Activated naive CD8-positive, alpha-beta T cell treated with anti-CD3 and anti-CD28 coated beads, Interleukin-2, amount 50 U/mL, for 24 hours (primary cell): ENCODE measurements around the gene PI4K2A.

Source experiments
- ATAC-seq: fragments of 150-1000 bp; cut with Tn5 transposase; one replicate; pipeline ENCODE4 v1.10.0; 2021
- DNase-seq: peaks from one replicate; pipeline ENCODE4 v3.0.0; 2021
- H3K27ac Mint-ChIP-seq: one replicate; pipeline ENCODE4 v1.8.0; 2021; ENCODE audit warnings: mild to moderate bottlenecking, mixed read lengths
- H3K27me3 Mint-ChIP-seq: one replicate; pipeline ENCODE4 v1.8.0; 2021; ENCODE audit warnings: mixed read lengths
- H3K36me3 Mint-ChIP-seq: one replicate; pipeline ENCODE4 v1.8.0; 2021; ENCODE audit warnings: low read depth, mixed read lengths
- H3K4me1 Mint-ChIP-seq: one replicate; pipeline ENCODE4 v1.8.0; 2021; ENCODE audit warnings: mixed read lengths
- H3K4me3 Mint-ChIP-seq: one replicate; pipeline ENCODE4 v1.8.0; 2021; ENCODE audit warnings: mild to moderate bottlenecking, moderate library complexity, mixed read lengths
- H3K9me3 Mint-ChIP-seq: one replicate; pipeline ENCODE4 v1.8.0; 2021; ENCODE audit warnings: mixed read lengths

PI4K2A gene

DNA sequence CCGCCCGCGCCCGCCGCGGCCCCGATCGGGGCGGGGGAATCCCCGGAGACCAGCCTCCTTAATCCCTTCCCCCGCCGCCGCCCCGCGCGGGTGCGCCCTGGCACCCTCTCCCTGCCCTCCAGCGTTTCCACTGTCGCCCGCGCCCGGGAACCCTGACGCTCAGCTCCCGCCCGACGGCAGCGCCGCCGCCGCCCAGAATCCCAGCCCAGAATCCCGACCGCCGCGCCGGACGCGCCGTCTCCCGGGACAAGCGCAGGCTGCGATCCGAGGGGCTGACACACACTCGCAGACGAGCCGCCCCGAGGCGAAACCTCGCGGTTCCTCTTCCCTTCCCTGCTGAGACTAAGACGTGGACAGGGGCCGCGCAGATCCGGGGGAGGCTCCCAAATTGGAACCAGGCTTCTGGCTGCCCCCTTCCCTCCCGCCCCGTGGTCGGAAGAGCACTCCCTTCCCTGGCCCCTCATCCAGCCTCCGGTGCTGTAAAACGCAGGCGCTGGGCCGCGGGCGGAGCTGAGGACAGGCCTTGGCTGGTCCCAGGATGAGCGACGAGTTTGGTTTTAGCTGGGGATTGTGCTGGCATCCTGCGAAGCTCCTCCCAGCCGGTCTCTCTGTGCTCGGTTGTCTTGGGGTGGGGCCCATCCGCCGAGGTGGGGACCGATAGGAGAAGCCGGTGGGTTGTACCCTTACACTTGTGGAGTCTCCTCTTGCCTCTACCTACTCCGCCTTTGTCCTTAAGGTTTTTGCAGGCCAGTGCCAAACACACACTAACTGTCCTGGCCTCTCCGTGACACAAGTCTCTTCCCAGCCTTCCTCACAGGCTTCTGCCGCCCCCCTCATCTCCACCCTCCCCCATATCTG is 74.2 kb downstream of the PI4K2A start:
- DNase-seq = peak; percentile 42
- H3K27ac Mint-ChIP-seq = no peak overlapping the region
- H3K27me3 Mint-ChIP-seq = peaks cover 26% of the 10 kb centered on the region
- H3K4me1 Mint-ChIP-seq = peaks cover 10% of the 10 kb centered on the region
- peak; percentile 66 for ATAC-seq
- H3K4me3 Mint-ChIP-seq = peak overlapping the region; percentile 92
- H3K9me3 Mint-ChIP-seq = no peaks in the 10 kb centered on the region
- no peaks in the 10 kb centered on the region for H3K36me3 Mint-ChIP-seq

DNA sequence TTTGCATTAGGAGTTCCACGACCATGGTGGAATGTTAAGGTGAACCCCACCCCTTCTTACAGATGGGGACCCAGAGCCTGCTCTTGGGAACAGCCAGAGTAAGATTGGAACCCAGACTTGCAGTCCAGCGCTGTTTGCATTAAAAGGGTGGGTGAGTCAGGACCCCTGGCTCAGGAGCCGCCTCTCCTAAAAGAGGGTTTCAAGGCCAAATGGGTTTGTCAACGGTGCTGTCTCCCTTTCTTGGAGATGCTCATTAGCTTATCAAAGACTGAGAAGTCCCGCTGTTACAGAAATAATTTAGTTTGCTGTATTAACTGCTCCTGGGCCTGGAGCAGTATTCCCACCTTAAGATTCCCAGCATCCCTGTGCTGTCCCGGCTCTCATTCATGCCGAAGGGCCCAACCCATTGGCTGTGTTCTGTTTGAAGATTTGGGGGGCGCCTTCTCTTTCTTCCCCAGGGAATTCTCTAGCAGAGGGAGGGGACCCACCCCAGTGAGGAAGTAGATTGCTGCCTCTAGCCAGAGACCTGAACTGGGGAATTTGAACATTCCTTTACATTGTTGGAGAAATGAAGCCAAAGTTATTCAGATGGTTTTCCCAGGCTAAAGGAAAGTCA is 74.9 kb downstream of the PI4K2A start:
- peaks cover 10% of the 10 kb centered on the region for H3K4me1 Mint-ChIP-seq

DNA sequence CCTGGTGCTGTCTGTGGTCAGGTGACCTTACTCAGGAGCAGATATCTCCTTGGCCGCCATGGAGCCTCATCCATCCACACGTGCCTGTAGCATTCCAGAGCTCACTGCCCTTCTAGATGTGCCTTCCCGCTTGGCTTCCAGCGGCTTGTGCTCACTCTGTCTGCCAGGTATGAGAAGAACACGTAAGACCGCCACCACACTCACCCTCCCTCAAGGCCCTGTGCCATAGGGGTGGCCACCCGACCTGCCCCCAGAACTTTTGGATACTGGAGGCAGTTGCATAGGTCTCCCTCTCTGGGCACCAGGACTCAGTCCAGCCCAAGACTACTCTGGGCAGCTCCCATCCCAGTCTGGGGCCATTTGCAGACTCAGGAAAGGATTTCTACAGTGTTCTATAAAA is 77.2 kb downstream of the PI4K2A start:
- DNase-seq (no peak), ATAC-seq (no peak)
- no peak overlapping the region for H3K27ac Mint-ChIP-seq
- H3K27me3 Mint-ChIP-seq = peaks cover 16% of the 10 kb centered on the region
- H3K9me3 Mint-ChIP-seq = no peaks in the 10 kb centered on the region
- H3K4me3 Mint-ChIP-seq = no peak overlapping the region
- H3K36me3 Mint-ChIP-seq = no peaks in the 10 kb centered on the region
- H3K4me1 Mint-ChIP-seq = peaks cover 10% of the 10 kb centered on the region

More for the DNA sequence above, 74.9 kb downstream of the PI4K2A start:
- DNase-seq (no peak), ATAC-seq (no peak)
- Mint-ChIP-seq H3K36me3 (no peaks in the 10 kb centered on the region), H3K27me3 (peaks cover 24% of the 10 kb centered on the region), H3K9me3 (no peaks in the 10 kb centered on the region), H3K4me3 (peak overlapping the region; percentile 92), H3K27ac (no peak overlapping the region)

DNA sequence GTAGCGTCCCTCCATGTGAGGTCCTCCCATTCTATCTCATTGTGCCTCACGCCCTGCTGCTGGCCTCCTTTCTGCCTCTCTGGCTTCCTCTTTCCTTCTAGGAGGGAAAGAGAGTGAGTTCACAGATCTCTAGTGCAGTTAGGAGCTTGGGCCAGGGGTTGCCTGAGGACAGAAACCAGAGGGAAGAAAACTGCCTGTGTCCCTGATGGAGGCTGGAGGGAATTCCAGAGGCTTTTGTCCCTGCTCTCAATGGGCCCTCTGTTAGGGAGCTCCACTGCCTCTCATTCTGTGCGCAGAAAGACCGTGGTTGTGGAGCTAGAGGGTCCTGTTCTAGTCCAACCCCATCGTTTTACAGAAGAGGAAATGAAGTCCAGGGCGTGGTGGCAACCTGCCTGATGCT is 77.7 kb downstream of the PI4K2A start:
- H3K27ac Mint-ChIP-seq = no peak overlapping the region
- peaks cover 11% of the 10 kb centered on the region for H3K27me3 Mint-ChIP-seq
- no peak overlapping the region for H3K4me3 Mint-ChIP-seq
- no peaks in the 10 kb centered on the region for H3K36me3 Mint-ChIP-seq
- ATAC-seq = no peak
- H3K9me3 Mint-ChIP-seq = no peaks in the 10 kb centered on the region
- no peak for DNase-seq
- H3K4me1 Mint-ChIP-seq = peaks cover 6% of the 10 kb centered on the region

DNA sequence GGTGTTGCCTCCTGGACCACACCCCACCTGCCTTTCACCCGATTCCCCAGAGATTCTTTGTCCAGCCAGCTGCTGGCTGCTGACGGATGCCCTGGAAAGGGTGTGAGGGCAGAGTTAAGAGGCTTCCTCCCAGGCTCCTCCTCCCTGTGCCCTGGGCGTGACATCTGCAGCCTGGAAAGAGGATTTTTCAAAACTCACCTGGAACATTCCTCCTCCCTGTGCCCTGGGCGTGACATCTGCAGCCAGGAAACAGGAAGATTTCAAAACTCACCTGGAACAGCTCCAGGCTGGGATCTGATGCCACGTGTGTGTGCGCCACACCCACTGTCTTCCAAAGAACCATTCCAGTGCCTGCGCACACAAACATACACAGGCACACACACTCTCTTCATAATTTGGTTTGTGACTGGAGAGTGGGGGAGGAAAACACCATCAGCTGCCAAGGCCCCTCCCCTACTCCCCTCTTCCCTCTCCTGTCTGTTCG is 78.2 kb downstream of the PI4K2A start:
- H3K9me3 Mint-ChIP-seq = no peaks in the 10 kb centered on the region
- peaks cover 6% of the 10 kb centered on the region for H3K4me1 Mint-ChIP-seq
- no peaks in the 10 kb centered on the region for H3K36me3 Mint-ChIP-seq
- peaks cover 11% of the 10 kb centered on the region for H3K27me3 Mint-ChIP-seq
- no peak overlapping the region for H3K4me3 Mint-ChIP-seq
- DNase-seq = no peak
- no peak for ATAC-seq
- H3K27ac Mint-ChIP-seq = no peak overlapping the region

DNA sequence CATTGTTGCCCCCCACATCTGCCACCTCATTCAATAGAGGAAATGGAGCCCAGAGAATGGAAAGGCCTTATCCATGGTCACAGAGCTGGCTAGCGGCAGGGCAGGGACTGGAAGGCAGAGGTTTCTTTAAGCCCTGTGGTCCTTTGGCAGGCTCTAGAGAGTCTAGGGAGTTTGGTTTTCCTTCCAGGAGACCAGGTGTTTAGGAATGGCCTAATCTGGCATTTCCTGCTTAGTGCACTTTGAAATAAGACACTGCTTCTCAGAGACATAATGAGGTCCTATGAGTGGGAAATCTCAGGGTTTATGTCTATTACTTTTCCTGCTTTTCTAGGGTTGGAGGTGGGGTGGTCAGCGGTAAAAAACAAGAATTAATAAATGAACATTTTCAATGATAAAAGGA is 79.1 kb downstream of the PI4K2A start:
- Mint-ChIP-seq H3K27me3 (peaks cover 10% of the 10 kb centered on the region), H3K36me3 (no peaks in the 10 kb centered on the region), H3K4me3 (no peak overlapping the region), H3K9me3 (no peaks in the 10 kb centered on the region), H3K4me1 (peaks cover 2% of the 10 kb centered on the region), H3K27ac (no peak overlapping the region)
- ATAC-seq (no peak), DNase-seq (no peak)

DNA sequence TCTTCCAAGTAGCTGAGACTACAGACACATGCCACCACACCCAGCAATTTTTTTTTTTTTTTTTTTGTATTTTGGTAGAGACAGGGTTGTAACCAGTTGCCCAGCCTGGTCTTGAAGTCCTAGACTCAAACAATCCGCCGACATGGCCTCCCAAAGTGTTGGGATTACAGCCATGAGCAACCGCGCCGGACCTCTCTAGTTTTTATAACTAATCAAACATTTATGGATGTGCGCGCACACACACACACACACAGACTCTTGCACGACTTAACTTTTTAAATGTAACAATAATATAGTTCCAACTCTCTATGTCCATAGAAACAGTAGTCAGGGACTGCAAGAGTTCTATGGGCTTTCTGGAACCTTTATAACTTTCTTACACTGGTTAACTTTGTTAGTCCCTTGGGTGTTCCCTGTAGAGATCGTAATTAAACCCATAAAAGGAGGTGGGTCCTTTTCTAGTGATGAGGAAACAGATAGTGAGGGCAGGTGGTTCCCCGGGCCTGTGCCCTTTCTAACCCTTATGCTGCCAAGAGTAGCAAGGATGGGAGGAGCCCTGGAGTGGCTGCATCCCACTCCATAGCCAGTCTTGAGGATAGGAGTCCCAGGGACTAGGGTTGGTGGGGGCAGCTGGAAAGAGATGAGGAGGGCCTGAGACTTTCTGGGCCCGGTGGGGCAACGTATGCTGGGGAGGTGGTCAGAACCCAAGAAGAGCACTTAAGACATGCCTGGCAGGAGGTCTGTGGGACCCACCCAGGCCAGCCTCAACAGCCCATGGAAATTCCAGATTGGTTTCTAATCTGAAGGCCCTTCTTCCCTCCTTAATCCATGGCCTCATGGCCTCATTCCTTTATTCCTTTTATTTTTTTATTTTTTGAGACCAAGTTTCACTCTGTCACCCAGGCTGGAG is 81.7 kb downstream of the PI4K2A start:
- H3K36me3 Mint-ChIP-seq = no peaks in the 10 kb centered on the region
- no peaks in the 10 kb centered on the region for H3K9me3 Mint-ChIP-seq
- no peak overlapping the region for H3K27ac Mint-ChIP-seq
- no peaks in the 10 kb centered on the region for H3K4me1 Mint-ChIP-seq
- no peak overlapping the region for H3K4me3 Mint-ChIP-seq
- ATAC-seq (no peak), DNase-seq (no peak)
- H3K27me3 Mint-ChIP-seq = peaks cover 2% of the 10 kb centered on the region

DNA sequence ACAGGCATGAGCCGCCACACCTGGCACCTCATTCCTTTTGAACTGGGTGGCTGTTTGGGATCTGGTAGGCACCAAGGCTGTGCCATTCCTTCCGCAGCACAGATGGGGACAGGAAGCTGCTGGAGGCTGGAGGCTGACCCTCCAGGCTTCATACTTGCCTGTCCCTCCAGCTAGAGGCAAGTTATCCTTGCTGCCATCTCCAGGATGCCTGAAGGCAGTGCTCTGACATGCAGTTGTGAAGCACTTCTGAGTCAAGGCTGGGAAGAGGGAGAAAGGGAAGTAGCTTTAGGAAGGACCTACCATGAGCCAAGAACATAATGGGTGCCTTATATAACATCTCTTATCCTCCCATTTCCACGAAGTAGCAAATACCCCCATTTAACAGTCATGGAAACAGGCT is 82.5 kb downstream of the PI4K2A start:
- Mint-ChIP-seq H3K9me3 (no peaks in the 10 kb centered on the region), H3K27ac (no peak overlapping the region), H3K27me3 (peaks cover under 1% of the 10 kb centered on the region), H3K36me3 (no peaks in the 10 kb centered on the region), H3K4me3 (no peak overlapping the region), H3K4me1 (no peaks in the 10 kb centered on the region)
- no peak for DNase-seq
- no peak for ATAC-seq

DNA sequence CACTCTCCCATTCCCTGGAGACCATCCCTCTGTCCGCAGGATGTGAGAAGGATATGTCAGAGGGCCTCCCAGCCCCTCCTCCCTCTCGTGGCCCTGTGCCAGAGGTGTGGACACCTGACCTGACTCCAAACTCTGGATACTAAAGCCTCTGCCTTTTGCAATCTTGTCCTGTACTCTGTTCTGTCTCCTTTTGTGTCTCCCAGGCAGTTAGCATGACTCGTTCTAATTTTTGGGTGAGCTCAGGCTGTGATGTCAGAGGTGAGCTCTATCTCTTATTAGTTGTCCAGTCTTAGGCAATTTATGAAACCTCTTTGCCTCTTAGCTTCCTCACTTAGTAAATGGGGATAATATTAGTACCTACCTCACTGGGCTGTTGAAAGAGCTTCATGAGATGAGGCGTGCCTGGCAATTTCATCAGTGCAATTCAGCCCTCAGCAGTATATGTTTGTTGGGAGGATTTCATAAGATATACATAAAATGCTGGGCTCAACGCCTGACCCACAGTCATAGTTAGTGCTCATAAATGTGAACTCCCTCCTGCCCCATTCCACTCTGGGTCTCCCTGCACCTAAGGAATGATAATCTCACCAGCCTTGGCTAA is 84.0 kb downstream of the PI4K2A start:
- no peak for ATAC-seq
- no peak overlapping the region for H3K4me3 Mint-ChIP-seq
- DNase-seq = no peak
- H3K9me3 Mint-ChIP-seq = no peaks in the 10 kb centered on the region
- H3K36me3 Mint-ChIP-seq = no peaks in the 10 kb centered on the region
- H3K27ac Mint-ChIP-seq = no peak overlapping the region
- peaks cover 6% of the 10 kb centered on the region for H3K27me3 Mint-ChIP-seq
- no peaks in the 10 kb centered on the region for H3K4me1 Mint-ChIP-seq
